SK-N-SH treated with all-trans-retinoic acid at 6 μM for 48 hours (cell line): ENCODE results near the gene FLNC.

ENCODE experiments used
- ATAC-seq: fragments of 200-7000 bp; cut with Tn5 transposase; 3 replicates; pipeline ENCODE4 v1.9.1; 2020; ENCODE audit warnings: mild to moderate bottlenecking, moderate library complexity
- ARNTL ChIP-seq: fragments of 450-650 bp; formaldehyde crosslinking; IDR thresholded peaks from 2 replicates; pipeline ENCODE4 v1.5.0; 2020; ENCODE audit warnings: low read depth, mild to moderate bottlenecking, moderate library complexity, borderline replicate concordance
- BACH2 ChIP-seq: fragments of 250-450 bp; sonication (Bioruptor Pico); IDR thresholded peaks from 2 replicates; pipeline ENCODE4 v1.9.0; 2021; ENCODE audit warnings: mild to moderate bottlenecking, borderline replicate concordance
- CSDC2 ChIP-seq: fragments of 250-450 bp; sonication (Bioruptor Pico); IDR thresholded peaks from 2 replicates; pipeline ENCODE4 v1.5.0; 2020; ENCODE audit warnings: mild to moderate bottlenecking, moderate library complexity
- ESRRG ChIP-seq: fragments of 250-450 bp; sonication (Bioruptor Pico); IDR thresholded peaks from 2 replicates; pipeline ENCODE4 v1.6.1; 2021; ENCODE audit warnings: mild to moderate bottlenecking
- GLIS3 ChIP-seq: fragments of 250-450 bp; sonication (Bioruptor Pico); IDR thresholded peaks from 2 replicates; pipeline ENCODE4 v1.5.0; 2020; ENCODE audit warnings: mild to moderate bottlenecking, moderate library complexity
- ISL1 ChIP-seq: fragments of 250-450 bp; sonication (Bioruptor Pico); IDR thresholded peaks from 2 replicates; pipeline ENCODE4 v2.1.2; 2022; ENCODE audit warnings: mild to moderate bottlenecking, moderate library complexity
- OSR1 ChIP-seq: fragments of 250-450 bp; sonication (Bioruptor Pico); IDR thresholded peaks from 2 replicates; pipeline ENCODE4 v1.8.0; 2022; ENCODE audit warnings: moderate library complexity, mild to moderate bottlenecking, inconsistent platforms
- PPARA ChIP-seq: fragments of 250-450 bp; sonication (Bioruptor Pico); IDR thresholded peaks from 2 replicates; pipeline ENCODE4 v1.5.0; 2020; ENCODE audit warnings: mild to moderate bottlenecking, borderline replicate concordance
- RARB ChIP-seq: fragments of 250-450 bp; sonication (Bioruptor Pico); IDR thresholded peaks from 2 replicates; pipeline ENCODE4 v1.8.0; 2021; ENCODE audit warnings: mild to moderate bottlenecking, moderate library complexity
- TCF4 ChIP-seq: fragments of 250-450 bp; sonication (Bioruptor Pico); IDR thresholded peaks from 2 replicates; pipeline ENCODE4 v1.8.0; 2021; ENCODE audit warnings: mild to moderate bottlenecking, moderate library complexity, borderline replicate concordance
- ZFP3 ChIP-seq: fragments of 250-450 bp; sonication (Bioruptor Pico); IDR thresholded peaks from 2 replicates; pipeline ENCODE4 v1.5.0; 2020; ENCODE audit warnings: mild to moderate bottlenecking, moderate library complexity
- ZNF565 ChIP-seq: fragments of 450-650 bp; formaldehyde crosslinking; conservative IDR thresholded peaks from 2 replicates; pipeline ENCODE4 v1.5.0; 2020; ENCODE audit warnings: low read depth, mild to moderate bottlenecking, moderate library complexity
- ZNF70 ChIP-seq: fragments of 450-650 bp; formaldehyde crosslinking; IDR thresholded peaks from 2 replicates; pipeline ENCODE4 v1.5.0; 2020; ENCODE audit warnings: mild to moderate bottlenecking, moderate library complexity
- ZNF8 ChIP-seq: fragments of 450-650 bp; formaldehyde crosslinking; IDR thresholded peaks from 2 replicates; pipeline ENCODE4 v1.5.0; 2020; ENCODE audit warnings: mild to moderate bottlenecking, moderate library complexity
- TF ChIP-seq, protein P1 (sequence below): fragments of 250-450 bp; sonication (Bioruptor Pico); IDR thresholded peaks from 2 replicates; pipeline ENCODE4 v1.5.0; 2020; ENCODE audit warnings: mild to moderate bottlenecking, moderate library complexity
- TF ChIP-seq, protein P2 (sequence below): fragments of 250-450 bp; sonication (Bioruptor Pico); IDR thresholded peaks from 2 replicates; pipeline ENCODE4 v1.8.0; 2020; ENCODE audit warnings: mild to moderate bottlenecking, moderate library complexity, borderline replicate concordance
- TF ChIP-seq, protein P3 (sequence below): fragments of 250-450 bp; sonication (Bioruptor Pico); IDR thresholded peaks from 2 replicates; pipeline ENCODE4 v1.8.0; 2021; ENCODE audit warnings: low read depth, mild to moderate bottlenecking, moderate library complexity, borderline replicate concordance
- TF ChIP-seq, protein P4 (sequence below): fragments of 250-450 bp; sonication (Bioruptor Pico); IDR thresholded peaks from 2 replicates; pipeline ENCODE4 v1.5.1; 2021; ENCODE audit warnings: mild to moderate bottlenecking, moderate library complexity

The FLNC gene

DNA sequence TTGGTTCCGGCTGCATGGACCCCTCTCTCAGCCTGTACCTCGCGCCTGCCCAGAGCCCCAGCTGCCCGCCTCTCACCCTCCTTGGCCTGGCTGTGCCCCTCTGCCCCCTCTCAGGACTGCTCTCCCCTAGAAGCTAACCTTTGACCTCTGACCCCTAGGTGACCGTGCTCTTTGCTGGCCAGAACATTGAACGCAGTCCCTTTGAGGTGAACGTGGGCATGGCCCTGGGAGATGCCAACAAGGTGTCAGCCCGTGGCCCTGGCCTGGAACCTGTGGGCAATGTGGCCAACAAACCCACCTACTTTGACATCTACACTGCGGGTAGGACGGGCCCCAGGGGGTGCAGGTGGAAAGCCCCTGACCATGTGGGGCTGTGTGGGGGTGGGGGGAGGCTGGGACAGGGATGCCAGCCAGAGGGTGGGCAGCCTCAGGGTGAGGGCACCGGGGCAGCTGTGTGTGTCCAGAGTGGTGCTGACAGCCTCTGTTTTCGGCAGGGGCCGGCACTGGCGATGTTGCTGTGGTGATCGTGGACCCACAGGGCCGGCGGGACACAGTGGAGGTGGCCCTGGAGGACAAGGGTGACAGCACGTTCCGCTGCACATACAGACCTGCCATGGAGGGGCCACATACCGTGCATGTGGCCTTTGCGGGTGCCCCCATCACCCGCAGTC lies 8.0 kb downstream of the FLNC start (continued):
- TF ChIP-seq GLIS3 (CRISPR knock-in tag) = no peak

- ATAC-seq = no peak
- TF ChIP-seq ISL1 = no peak
- no peak for TF ChIP-seq ESRRG
- no peak for TF ChIP-seq BACH2
- TF ChIP-seq ZFP3 (CRISPR knock-in tag) = no peak
- TF ChIP-seq, protein P1, sequence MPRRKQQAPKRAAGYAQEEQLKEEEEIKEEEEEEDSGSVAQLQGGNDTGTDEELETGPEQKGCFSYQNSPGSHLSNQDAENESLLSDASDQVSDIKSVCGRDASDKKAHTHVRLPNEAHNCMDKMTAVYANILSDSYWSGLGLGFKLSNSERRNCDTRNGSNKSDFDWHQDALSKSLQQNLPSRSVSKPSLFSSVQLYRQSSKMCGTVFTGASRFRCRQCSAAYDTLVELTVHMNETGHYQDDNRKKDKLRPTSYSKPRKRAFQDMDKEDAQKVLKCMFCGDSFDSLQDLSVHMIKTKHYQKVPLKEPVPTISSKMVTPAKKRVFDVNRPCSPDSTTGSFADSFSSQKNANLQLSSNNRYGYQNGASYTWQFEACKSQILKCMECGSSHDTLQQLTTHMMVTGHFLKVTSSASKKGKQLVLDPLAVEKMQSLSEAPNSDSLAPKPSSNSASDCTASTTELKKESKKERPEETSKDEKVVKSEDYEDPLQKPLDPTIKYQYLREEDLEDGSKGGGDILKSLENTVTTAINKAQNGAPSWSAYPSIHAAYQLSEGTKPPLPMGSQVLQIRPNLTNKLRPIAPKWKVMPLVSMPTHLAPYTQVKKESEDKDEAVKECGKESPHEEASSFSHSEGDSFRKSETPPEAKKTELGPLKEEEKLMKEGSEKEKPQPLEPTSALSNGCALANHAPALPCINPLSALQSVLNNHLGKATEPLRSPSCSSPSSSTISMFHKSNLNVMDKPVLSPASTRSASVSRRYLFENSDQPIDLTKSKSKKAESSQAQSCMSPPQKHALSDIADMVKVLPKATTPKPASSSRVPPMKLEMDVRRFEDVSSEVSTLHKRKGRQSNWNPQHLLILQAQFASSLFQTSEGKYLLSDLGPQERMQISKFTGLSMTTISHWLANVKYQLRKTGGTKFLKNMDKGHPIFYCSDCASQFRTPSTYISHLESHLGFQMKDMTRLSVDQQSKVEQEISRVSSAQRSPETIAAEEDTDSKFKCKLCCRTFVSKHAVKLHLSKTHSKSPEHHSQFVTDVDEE (CRISPR knock-in tag) = no peak
- TF ChIP-seq, protein P2, sequence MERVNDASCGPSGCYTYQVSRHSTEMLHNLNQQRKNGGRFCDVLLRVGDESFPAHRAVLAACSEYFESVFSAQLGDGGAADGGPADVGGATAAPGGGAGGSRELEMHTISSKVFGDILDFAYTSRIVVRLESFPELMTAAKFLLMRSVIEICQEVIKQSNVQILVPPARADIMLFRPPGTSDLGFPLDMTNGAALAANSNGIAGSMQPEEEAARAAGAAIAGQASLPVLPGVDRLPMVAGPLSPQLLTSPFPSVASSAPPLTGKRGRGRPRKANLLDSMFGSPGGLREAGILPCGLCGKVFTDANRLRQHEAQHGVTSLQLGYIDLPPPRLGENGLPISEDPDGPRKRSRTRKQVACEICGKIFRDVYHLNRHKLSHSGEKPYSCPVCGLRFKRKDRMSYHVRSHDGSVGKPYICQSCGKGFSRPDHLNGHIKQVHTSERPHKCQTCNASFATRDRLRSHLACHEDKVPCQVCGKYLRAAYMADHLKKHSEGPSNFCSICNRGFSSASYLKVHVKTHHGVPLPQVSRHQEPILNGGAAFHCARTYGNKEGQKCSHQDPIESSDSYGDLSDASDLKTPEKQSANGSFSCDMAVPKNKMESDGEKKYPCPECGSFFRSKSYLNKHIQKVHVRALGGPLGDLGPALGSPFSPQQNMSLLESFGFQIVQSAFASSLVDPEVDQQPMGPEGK (CRISPR knock-in tag) = no peak
- no peak for TF ChIP-seq CSDC2 (CRISPR knock-in tag)
- no peak for TF ChIP-seq RARB (CRISPR knock-in tag)
- TF ChIP-seq ZNF565 (CRISPR knock-in tag) = no peak
- no peak for TF ChIP-seq ARNTL (CRISPR knock-in tag)
- no peak for TF ChIP-seq GLIS3 (CRISPR knock-in tag)
- TF ChIP-seq ZNF8 (CRISPR knock-in tag) = no peak
- TF ChIP-seq TCF4 = no peak
- TF ChIP-seq OSR1 = no peak
Observed at GRCh38 chr7:128838981-128839731, 8.9 kb downstream of the FLNC start.

DNA sequence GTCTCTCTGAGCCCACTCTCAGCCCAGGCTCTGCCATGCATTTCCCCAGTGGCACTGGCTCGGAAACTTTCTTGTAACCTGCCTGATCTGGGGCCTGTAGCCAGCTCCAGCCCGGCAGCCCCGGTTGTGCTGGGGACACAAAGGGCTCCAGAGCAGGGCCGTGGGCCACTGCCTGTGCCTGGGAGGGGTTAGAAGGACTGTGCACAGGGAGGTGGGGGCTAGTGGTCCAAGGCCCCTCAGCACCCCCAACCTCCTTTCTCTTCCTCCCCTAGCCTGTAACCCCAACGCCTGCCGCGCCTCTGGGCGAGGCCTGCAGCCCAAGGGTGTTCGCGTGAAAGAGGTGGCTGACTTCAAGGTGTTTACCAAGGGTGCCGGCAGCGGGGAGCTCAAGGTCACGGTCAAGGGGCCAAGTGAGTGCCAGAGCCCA lies 9.6 kb downstream of the FLNC start:
- TF ChIP-seq, protein P1 (CRISPR knock-in tag) = no peak
- no peak for TF ChIP-seq PPARA
- TF ChIP-seq, all 23 proteins: peak for 0
- no peak for ATAC-seq

- no peak for ATAC-seq
- TF ChIP-seq, protein P3, sequence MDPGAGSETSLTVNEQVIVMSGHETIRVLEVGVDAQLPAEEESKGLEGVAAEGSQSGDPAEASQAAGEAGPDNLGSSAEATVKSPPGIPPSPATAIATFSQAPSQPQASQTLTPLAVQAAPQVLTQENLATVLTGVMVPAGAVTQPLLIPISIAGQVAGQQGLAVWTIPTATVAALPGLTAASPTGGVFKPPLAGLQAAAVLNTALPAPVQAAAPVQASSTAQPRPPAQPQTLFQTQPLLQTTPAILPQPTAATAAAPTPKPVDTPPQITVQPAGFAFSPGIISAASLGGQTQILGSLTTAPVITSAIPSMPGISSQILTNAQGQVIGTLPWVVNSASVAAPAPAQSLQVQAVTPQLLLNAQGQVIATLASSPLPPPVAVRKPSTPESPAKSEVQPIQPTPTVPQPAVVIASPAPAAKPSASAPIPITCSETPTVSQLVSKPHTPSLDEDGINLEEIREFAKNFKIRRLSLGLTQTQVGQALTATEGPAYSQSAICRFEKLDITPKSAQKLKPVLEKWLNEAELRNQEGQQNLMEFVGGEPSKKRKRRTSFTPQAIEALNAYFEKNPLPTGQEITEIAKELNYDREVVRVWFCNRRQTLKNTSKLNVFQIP (CRISPR knock-in tag) = no peak
- TF ChIP-seq, protein P4, sequence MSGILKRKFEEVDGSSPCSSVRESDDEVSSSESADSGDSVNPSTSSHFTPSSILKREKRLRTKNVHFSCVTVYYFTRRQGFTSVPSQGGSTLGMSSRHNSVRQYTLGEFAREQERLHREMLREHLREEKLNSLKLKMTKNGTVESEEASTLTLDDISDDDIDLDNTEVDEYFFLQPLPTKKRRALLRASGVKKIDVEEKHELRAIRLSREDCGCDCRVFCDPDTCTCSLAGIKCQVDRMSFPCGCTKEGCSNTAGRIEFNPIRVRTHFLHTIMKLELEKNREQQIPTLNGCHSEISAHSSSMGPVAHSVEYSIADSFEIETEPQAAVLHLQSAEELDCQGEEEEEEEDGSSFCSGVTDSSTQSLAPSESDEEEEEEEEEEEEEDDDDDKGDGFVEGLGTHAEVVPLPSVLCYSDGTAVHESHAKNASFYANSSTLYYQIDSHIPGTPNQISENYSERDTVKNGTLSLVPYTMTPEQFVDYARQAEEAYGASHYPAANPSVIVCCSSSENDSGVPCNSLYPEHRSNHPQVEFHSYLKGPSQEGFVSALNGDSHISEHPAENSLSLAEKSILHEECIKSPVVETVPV (CRISPR knock-in tag) = no peak
- TF ChIP-seq CSDC2 (CRISPR knock-in tag) (no peak), TCF4 (no peak), ZNF70 (no peak), OSR1 (no peak), GLIS3 (CRISPR knock-in tag) (no peak)
- TF ChIP-seq, protein P1 (CRISPR knock-in tag) = no peak
Observed at GRCh38 chr7:128840326-128841170, 10.3 kb downstream of the FLNC start.
